ENCODE data around the gene MT1HL1. TPM values are rescaled to one million over a fixed set of nuclear protein-coding genes. Genes with fewer than 3 reads are reported as not detected.

MT1HL1 gene
- total RNA-seq, 1 donor from 2014 or later: not detected

GRCh38 chr1:237033061-237033460, 28.8 kb upstream of the MT1HL1 start:
- Mint-ChIP-seq H3K4me3 (ENCODE audit: low read depth) (no peak overlapping the region), H3K4me1 (ENCODE audit: low read depth) (no peaks in the 10 kb centered on the region), H3K27me3 (peaks cover 29% of the 10 kb centered on the region), H3K27ac (no peak overlapping the region), H3K36me3 (ENCODE audit: insufficient read depth) (no peaks in the 10 kb centered on the region), H3K9me3 (ENCODE audit: low read depth) (no peaks in the 10 kb centered on the region)
- DNase-seq (ENCODE audit: low spot score, unreplicated experiment): no peak
- no peak for TF ChIP-seq CTCF (IDR thresholded peaks at IDR 0.05; ENCODE audit: unreplicated experiment)

- Mint-ChIP-seq H3K27me3 (peaks cover 29% of the 10 kb centered on the region), H3K36me3 (ENCODE audit: insufficient read depth) (no peaks in the 10 kb centered on the region), H3K4me1 (ENCODE audit: low read depth) (no peaks in the 10 kb centered on the region), H3K9me3 (ENCODE audit: low read depth) (no peaks in the 10 kb centered on the region), H3K4me3 (ENCODE audit: low read depth) (no peak overlapping the region), H3K27ac (no peak overlapping the region)
- no peak for DNase-seq (ENCODE audit: low spot score, unreplicated experiment)
- no peak for TF ChIP-seq CTCF (IDR thresholded peaks at IDR 0.05; ENCODE audit: unreplicated experiment)
These were observed 27.8 kb upstream of the MT1HL1 start for GRCh38 chr1:237032029-237032428.

GRCh38 chr1:237031480-237031879, 27.2 kb upstream of the MT1HL1 start:
- Mint-ChIP-seq H3K4me1 (ENCODE audit: low read depth) (no peaks in the 10 kb centered on the region), H3K4me3 (ENCODE audit: low read depth) (no peak overlapping the region), H3K27me3 (peaks cover 29% of the 10 kb centered on the region), H3K27ac (no peak overlapping the region), H3K36me3 (ENCODE audit: insufficient read depth) (no peaks in the 10 kb centered on the region), H3K9me3 (ENCODE audit: low read depth) (no peaks in the 10 kb centered on the region)
- DNase-seq (ENCODE audit: low spot score, unreplicated experiment): no peak
- TF ChIP-seq CTCF (IDR thresholded peaks at IDR 0.05; ENCODE audit: unreplicated experiment): no peak

GRCh38 chr1:237029850-237030535, 25.8 kb upstream of the MT1HL1 start:
- no peak for TF ChIP-seq CTCF (IDR thresholded peaks at IDR 0.05; ENCODE audit: unreplicated experiment)
- Mint-ChIP-seq H3K4me3 (ENCODE audit: low read depth) (no peak overlapping the region), H3K36me3 (ENCODE audit: insufficient read depth) (peaks cover 3% of the 10 kb centered on the region), H3K27ac (no peak overlapping the region), H3K9me3 (ENCODE audit: low read depth) (peaks cover 5% of the 10 kb centered on the region), H3K27me3 (peaks cover 29% of the 10 kb centered on the region), H3K4me1 (ENCODE audit: low read depth) (no peaks in the 10 kb centered on the region)
- no peak for DNase-seq (ENCODE audit: low spot score, unreplicated experiment)

- H3K27ac Mint-ChIP-seq: no peak overlapping the region
- no peak for DNase-seq (ENCODE audit: low spot score, unreplicated experiment)
- H3K9me3 Mint-ChIP-seq (ENCODE audit: low read depth): peaks cover 5% of the 10 kb centered on the region
- H3K27me3 Mint-ChIP-seq: peaks cover 29% of the 10 kb centered on the region
- H3K4me1 Mint-ChIP-seq (ENCODE audit: low read depth): no peaks in the 10 kb centered on the region
- no peak for TF ChIP-seq CTCF (IDR thresholded peaks at IDR 0.05; ENCODE audit: unreplicated experiment)
- peaks cover 3% of the 10 kb centered on the region for H3K36me3 Mint-ChIP-seq (ENCODE audit: insufficient read depth)
- no peak overlapping the region for H3K4me3 Mint-ChIP-seq (ENCODE audit: low read depth)
These were observed 25.0 kb upstream of the MT1HL1 start for GRCh38 chr1:237029240-237029639.

Measured in progenitor cell of endocrine pancreas (in vitro differentiated cells).